HG02970 (cell line): ENCODE data around the gene C16orf95.

ENCODE experiments used
- ATAC-seq: cut with Tn5 transposase; IDR thresholded peaks from one replicate; pipeline ENCODE4 v1.9.1; 2021; ENCODE audit warnings: mild to moderate bottlenecking, moderate library complexity, moderate number of reproducible peaks; ENCODE audit not compliant: unreplicated experiment, low FRiP score

Gene C16orf95

DNA sequence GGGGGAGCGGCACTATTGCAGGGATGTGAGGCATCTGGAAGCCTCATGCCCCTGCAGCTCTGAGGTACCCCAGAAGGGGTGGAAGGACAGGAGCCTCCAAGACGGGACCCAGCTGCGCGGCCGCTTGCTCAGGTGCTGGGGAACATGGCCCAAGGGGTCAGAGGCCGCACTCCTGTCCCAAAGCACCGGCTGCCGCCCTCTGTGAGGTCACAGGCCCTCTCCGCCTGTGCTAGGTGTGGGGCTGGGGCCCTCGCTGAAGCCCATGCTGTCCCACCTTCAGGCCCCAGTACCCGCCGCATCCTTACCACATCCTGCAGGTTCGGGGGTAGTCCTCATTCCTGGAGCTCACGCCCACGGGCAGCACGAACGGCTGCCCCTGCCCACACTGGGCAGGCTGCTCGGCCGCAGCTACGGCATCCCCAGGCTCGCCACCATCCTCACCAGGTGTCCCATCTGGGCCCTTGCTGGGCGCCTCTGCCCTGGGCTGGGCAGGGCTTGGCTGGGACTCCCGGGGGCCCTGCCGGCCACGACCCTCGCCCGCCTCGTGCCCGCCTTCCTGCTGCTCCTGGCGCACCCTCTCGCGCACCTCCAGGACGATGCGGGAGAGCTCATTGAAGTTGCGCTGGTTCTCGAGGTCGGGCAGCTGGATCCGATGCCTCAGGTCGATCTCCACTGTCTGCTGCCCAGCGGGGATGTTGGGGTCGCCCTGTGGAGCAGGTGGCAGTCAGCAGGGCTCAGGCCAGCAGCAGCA, 16.6 kb upstream of the C16orf95 start:
- ATAC-seq = no peak

DNA sequence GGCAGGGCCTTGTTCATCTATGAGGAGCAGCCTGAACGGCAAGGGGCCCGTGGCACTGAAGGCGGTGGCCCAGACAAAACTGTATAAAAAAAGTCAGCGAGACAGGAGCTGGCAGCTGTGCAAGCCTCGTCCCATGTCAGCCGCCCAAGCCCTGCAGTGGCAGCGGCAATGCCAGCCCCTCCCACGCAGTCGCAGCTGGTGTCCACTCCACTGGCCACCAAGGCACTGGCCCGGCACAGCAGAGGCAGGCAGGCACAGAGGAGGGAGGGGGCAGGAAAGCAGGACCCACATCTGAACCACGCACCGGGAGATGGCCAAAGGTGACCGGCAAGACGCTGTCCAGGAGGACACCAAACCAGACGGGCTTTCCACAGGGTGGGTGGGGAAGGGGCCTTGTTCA, 15.9 kb upstream of the C16orf95 start:
- ATAC-seq = no peak

DNA sequence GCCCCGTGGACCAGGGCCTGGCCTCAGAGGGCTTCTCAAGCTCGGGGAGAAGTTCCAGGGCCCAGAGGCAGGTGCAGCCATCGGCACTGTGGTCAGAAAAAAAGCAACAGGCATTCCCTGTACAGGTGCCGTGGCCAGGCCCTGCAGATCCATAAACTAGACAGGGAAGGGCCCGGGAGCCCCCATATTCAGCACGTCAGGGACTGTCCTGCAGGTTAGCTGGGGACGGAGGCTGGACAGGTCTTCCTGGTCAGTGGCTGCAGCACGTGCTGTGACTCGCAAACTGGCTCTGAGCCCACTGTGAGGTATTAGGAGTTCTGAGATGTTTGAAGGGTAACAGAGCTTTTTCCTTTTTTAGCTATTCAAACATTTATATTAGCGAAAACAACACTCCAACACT, 15.0 kb upstream of the C16orf95 start:
- ATAC-seq = no peak

DNA sequence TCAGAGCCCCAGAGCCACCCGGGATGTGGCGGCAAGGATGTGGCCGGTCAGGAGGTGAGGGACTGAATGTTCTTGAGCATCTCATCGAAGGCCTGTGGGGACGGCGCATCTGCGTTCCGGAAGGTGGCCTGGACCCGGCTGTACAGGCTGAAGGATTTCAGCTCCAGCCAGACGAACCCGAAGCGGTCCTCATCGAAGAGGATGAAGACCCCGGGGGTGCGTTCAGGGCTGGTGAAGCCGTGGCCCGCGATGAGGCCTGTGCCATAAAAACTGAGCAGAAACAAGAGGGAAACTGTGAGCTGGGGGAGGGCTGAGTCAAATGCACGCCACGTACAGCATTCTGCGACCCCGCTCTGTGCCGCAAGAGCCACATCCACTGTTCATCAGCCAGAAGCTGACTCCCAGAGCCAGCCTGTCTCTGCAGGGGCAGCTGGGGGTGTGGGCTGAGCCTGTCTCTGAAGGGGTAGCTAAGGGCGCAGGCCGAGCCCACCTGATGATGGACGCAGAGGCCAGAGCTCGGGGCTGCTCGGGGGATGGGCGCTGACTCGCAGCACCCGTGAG, 14.1 kb upstream of the C16orf95 start:
- no peak for ATAC-seq

DNA sequence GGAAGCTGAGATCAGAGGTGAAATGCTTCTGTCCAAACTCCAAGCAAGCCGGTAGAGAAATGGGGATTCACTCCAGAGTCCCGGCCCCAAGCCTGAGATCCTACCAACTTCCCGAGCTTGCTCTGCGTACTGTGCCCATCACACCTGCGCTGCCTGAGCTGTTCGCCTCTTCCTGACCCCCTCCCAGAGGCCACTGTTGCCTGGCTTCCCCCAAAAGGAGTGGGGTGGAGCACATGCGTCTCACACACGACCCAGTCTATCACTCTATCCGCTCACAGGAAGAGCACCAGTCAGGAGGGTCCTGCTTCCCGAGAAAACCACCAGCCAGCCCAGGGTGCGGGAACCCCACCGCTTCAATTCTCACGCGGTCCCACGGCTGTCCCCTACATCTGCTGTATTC, 13.5 kb upstream of the C16orf95 start:
- ATAC-seq = no peak

DNA sequence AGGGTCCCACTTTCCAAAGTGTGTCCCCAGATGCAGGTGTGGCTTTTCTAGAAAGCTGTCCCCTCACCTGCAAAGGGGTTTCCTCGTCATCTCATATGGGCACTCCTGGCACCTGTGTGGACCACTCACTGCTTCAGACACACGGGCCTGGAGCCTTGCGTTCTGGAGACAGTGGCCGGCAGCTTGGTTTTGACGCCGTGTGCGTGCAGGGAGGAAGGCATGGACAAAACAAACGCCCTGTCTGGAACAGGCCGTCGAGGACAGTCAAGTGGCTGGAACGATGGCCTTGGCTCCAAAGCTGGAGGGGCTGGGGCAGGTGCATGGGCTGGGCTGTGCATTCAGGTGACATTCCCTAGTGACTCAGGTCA, 13.0 kb upstream of the C16orf95 start:
- no peak for ATAC-seq

DNA sequence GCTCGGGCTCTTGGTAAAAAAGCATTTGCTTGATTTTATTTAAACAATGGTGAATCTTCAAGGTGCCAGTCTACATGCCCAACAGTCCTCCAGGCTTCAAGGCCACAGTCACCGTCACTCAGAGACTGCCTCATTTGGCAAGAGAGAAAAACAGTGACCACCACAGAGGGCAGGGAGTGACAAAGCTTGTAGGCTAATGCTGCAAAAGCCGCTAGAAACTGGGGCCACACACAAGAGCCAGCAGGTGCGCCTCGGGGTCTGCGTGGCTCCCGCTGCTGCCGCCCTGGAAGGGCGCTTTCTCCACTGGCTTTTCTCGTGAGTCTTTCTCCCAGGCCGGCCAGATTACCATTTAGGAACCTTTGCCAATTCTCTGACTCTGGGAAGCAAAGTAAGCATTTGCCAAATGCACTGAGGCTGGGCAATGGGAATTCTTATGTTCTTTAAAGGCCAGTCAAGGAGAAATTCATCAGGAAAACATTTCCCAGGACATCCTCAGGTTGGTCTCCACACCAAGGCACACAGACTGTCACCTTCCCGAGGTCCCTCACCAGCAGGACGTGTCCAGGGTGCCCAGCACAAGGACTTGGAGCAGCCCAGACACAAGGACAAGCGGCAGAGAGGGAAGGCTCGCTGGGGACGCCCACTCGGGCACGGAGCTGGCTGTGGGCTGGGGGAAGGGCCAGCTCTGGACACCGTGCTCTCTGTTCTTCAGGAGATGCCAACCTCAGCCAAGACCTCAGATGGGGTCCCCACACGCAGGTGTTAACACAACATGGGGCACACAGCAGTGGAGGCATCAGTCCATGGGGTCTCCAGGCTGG, 12.5 kb upstream of the C16orf95 start:
- ATAC-seq = no peak

DNA sequence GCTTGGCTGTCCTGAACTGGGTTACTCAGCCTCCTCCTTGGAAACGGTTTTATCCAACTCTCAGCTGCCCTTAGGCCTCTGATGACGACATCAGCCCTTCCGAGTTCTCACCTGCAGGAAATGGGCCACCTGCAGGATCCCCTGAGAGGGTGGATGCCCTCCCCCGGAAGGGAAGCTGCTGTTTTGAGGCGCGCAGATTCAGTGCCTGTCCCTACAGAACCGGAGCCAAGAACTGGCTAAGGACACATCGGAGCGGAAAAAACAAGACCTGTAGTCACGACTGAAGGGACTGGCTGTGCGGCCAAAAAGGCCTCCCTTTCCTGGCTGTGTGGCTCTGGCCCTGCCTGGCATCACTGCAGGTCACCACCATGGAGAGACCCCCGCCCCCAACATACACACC, 11.7 kb upstream of the C16orf95 start:
- no peak for ATAC-seq

DNA sequence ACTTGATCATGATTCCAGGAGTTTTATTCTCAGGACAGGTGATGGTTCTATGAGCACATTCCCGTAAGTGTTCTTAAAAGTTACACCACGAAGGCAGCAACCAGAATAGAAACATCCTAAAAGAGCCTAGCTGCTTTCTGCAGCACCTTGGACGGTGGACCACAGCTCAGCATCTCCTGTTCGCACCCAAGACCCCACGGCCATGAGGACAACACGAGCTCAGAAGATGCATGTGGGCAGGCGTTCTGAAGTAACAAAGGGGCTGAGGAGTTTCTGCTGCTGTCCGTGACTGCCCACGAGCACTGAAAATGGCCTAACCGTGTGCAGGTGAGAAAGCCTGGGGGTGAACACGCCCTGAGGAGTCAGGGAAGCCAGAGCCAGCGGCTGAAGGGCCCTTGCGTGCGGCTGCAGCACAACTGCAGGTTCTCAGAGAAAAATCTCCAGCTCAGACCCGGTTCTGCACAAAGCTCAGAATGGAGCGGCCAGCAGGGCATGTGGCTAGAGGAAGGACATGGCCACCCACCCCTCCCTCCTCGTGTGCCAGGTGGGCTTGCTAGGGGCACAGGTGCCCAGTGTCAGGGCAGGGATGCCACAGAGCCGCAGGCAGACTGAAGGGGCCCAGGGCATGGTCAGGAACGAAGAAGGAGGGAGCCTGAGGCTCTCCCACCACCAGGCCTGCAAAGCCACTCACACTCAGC, 10.8 kb upstream of the C16orf95 start:
- ATAC-seq = no peak

DNA sequence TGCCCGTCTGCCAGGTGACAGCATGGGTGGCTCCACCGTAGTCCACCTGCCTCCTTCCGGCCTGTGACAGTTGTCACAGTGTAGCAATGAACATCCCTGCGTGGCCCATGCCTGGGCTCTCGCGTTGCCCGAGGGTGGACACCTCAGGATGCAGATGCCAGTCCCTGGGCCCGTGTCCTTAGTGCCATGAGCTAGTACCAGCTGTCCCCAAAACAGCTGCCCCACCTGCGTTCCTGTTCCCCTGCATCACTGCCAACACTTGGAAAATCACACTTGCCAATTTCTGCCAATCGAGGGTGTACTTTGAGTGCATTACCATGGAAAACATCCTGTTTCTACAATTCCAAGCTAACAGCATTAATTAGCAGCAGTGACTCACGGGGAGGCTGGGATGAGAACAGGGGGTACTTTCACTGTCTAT, 9.0 kb upstream of the C16orf95 start:
- ATAC-seq = no peak

DNA sequence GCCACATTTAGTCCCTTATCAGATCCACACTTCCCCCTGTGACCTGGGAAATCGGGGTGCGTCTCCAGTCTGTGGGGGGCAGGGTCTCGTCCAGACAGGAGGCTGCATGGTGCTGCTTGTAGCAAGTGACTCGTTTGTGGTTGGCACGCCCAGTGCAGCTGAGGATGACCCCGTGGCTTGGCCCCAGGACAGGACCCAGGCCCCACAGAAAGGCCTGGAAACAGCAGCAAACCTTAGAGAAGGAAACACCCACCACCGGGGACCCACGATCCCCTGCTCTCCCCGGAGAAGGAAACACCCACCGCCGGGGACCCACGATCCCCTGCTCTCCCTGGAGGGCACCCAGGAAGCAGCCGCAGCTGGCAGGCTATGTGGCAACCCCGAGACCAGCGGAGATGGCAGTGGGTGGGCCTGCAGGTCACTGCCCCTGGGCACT, 8.2 kb upstream of the C16orf95 start:
- ATAC-seq = no peak

DNA sequence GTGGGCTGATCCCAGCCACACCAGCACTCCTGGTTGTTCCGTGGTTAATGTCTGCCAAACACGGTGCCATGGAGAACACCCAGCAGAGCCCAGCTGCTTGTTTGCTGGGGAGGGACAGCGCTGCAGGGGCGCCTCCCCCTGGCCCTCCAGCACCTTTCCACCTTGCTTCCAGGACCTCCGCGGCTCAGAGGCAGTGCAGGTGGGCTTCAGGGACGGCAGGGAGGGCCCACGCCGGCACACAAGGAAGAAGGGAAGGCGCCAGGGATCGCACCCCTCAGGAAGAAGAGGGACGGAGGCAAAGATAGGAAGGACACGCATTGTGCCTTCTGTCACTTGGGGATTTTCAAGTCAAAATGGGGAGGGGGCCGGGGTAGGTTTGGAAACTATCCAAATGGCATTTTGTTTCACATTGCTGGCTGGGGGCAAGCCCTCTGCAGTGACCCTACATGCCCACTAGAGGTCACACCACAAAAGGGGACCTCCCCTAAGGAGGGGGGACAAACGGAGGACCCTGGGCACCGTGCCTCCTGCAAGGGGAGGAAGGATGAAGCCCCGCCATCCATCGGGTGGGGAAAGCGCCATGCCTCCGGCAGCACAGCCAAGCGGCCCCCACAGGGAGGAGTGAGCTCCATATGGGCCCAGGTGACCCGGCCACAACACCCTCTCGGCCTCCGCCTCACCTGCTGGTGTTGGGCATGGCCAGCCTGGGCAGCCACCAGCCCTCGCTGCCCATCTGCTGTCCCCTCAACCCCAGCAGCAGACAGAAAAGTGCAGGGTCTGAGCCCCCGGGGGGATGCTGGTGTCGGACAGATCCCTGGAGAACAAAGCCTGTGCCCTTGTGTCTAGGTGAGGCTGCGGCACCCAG, 7.5 kb upstream of the C16orf95 start:
- no peak for ATAC-seq

DNA sequence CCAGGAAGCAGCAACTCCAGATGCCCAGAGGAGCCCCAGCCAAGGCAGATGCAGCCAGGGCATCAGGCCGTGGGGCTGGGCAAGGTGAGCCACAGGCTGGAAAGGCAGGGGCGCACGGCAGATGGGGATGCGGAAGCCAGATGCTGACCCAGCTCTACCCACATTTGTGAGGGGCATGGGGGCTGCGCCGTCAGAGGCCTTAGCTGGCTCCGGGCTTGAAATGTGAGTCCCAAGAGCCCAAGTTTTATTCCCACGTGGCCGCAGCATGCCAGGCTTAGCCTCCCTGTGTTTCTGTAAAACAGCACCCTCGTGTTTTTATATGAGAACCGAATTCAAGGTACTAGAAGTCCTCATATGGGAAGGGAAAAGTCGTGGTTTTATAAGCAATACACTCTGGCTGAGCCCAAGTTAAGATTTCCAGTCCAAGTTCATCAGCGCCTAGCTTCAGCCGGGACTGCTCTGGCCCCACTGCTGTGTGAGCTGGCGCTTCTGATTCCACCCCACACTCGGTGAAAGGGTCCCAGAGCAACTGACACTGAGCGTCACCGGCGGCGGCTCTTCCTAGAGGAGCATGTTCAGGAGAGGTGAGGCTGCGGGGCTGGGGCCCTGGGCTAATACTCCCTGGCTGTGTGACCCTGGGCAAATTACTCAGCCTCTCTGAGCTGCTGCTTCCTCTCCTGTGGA, 6.7 kb upstream of the C16orf95 start:
- no peak for ATAC-seq

DNA sequence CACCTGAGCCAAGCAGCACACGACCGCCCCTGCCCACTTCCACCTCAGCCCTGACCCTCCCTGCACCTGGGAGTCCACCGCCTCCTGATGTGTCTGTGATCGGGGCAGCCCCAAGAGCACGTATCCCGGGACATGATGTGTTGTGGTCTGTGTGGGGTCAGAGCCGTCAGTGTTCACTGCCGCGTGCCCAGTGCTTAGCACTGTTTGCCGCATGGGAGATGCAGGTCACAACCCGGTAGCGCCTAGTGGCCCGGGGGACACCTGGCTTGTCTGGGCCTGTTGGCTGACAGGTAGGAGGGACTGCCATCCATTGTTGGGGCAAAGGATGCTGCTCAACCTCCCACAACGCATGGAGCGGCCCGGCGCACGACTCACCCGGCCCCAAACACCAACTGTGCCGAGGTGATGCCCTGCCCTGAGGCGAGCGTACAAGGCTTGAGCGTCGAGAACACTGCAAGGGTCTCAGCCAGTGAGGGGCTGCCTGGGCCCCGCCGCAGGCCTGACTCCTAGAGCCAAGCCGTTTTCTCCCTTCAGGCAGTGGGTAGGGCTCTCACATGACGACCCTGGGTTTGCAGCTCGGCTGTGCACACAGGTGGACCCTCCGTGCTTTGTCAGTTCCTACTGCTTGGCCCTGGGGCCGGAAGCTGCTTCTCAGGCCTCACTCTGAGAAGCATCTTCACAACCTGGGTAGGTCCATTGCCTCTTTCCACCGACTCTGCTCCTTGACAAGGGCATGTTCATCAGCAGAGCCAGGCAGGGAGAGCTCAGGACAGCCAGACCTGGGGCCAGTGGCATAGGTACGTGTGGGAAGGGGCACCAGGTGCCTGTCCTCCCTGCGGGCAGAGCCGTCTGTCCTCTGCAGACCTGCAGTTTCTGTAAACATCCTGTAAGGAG, 5.9 kb upstream of the C16orf95 start:
- ATAC-seq = no peak

DNA sequence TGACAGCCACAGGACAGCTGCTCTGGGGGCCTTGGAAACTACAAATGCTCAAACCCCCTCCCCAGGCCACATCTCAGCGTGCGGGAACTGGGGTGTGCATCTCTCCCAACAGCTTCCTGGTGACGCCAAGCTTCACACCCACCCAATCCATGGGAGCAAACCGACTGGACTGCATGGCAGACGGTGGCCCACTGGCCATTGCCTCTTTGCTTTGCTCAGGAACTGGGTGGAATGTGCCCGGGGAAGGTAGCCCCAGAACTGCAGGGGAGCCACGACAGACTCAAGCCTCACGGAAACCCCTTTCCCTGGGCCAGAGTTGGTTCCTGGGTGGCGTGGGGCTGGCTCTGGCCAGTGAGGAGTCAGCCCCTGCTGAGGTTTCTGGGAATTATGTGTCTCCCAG, 5.2 kb upstream of the C16orf95 start:
- no peak for ATAC-seq

DNA sequence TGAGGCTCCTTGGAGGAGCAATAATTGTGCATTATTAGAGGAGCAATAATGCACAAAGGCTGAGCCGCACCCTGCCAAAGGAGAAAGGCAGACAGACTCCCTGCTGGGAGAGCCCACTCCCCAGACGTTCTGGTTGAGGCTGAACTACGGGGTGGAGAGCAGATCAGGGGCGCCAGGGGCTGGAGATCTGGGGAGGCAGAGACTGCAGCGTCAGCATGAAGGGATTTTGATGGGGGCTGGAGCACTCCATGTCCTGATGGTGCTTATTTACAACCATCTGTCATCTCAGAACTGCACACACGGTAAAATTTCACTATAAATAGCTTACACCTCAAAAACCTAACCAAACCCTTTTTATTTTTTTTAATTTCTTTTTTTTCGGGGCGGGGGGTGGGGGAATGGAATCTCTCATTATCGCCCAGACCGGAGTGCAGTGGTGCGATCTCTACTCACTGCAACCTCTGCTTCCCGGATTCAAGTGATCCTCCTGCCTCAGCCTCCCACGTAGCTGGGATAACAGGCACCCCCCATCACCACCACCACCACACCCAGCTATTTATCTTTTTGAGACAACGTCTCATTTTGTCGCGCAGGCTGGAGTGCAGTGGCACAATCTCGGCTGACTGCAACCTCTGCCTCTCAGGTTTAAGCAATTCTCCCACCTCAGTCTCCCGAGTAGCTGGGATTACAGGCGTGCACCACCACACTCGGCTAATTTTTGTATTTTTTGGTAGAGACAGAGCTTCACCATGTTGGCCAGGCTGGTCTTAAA, 4.3 kb upstream of the C16orf95 start:
- ATAC-seq = no peak

DNA sequence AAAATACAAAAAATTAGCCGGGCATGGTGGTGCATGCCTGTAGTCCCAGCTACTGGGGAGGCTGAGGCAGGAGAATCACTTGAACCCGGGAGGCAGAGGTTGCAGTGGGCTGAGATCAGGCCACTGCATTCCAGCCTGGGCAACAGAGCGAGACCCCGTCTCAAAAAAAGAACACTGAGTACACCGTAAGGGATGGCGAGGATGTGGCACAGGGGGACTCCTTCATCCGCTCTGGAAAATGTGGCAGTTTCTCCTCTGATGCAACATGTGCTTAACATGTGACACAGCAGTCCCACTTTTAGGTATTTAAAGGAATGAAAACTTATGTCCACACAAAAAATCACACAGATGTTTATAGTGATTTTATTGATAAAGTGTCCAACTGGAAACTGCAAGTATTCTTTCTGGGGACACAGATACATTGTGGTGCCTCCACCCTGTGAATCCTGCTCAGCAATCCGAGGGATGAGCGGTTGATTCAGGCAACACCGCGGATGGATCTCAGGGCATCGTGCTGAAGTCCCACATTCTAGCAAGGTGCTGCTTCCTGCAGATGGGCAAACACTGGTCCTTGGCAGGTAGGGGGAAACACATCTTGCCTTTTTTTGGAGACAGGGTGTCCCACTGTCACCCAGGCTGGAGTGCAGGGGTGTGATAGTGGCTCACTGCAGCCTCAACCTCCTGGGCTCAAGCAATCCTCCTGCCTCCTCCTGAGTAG, 3.5 kb upstream of the C16orf95 start:
- ATAC-seq = no peak
